GM19238 (cell line): Measurements from ENCODE around the gene NXPH4.

ENCODE experiments used
- DNase-seq: peaks from one replicate; pipeline ENCODE4 v3.0.0; 2011; ENCODE audit warnings: low spot score; ENCODE audit not compliant: insufficient read length

The NXPH4 gene

DNA sequence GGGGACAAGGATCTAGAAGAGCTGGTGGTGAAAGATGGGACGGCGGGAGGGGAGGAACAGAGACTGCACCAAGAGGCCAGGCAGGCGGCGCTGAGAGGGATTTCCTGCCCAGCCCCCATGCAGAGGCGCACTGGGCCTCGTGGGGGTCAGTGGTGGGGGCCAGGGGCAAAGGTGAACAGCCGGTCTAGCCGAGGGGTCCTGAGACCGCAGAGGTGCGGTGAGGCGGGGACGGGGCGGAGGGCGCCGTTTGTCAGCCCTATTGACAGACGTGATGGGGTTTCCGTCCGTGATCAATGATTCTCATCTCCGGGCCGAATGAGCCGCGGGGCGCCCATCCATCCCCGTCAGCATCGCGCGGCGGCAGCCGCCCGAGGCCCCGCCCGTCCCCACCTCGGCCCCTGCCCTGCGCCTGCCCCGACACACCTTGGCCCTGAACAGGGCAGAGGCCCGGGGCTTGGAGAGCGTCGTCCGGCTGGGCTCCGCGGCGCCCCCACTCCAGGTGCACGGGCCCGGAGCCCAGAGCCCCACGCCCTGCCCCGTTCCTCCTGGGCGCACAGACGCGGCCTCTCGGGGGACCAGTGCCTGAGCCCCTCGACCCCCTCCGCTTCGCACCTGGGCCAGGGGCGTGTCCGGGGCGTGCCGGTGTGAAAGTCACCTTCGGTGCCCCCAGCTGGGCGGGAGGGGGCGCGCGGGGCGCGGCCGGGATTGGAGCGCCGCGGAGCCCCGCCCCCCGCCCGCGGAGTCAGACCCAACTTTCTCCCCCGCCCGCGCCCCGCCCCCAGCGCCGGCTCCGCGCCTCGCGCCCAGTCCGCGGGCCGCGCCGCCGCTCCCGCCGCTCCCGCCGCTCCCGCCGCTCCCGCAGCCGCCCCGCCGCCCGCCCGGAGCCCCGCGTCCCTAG lies at the start of gene NXPH4:
TSS of gene NXPH4 (plus strand) at position 781 of the 898 bp plus-strand sequence. CDS start 176 bp downstream, outside the sequence.
- DNase-seq, result peak; percentile 71

DNA sequence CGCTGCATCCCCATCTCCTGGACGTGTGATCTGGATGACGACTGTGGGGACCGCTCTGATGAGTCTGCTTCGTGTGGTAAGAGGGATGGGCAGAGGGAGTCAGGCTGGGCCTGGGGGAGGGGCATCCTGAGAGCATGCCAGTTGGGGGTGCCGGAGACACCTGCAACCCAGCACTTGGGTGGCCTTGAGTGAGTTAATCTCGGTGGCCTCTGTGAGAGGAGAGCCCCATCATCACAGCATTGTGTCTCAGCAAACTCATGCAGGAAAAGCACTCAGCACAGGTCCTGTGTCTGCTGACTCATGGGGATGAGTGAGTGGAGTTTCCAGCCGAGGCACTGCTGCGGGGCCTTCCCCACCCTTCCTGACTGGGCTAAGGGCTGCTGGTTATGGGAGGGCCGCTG lies 49.6 kb upstream of the NXPH4 start:
- no peak for DNase-seq

- DNase-seq, result no peak
Measured at GRCh38 chr12:57168058-57168457, 48.5 kb upstream of the NXPH4 start.

- no peak for DNase-seq
Measured at GRCh38 chr12:57169046-57169795, 47.4 kb upstream of the NXPH4 start.

DNA sequence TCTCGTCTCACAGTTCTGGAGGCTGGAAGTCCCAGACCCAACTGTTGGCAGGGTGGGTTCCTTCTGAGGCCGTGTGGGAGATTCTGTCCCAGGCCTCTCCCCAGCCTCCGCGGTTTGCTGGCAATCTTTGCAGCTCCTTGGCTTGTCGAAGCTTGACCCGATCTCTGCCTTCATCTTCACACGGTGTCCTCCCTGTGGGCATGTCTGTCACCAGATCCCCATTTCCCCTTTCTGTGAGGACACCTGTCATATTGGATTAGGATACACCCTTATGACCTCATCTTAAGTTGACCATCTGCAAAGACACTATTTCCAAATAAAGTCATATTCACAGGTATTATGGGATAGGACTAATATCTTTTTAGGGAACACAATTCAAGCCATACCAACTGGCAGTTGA lies 46.6 kb upstream of the NXPH4 start:
- DNase-seq, result no peak

- DNase-seq, result no peak
Measured at GRCh38 chr12:57170408-57170807, 46.2 kb upstream of the NXPH4 start.

DNA sequence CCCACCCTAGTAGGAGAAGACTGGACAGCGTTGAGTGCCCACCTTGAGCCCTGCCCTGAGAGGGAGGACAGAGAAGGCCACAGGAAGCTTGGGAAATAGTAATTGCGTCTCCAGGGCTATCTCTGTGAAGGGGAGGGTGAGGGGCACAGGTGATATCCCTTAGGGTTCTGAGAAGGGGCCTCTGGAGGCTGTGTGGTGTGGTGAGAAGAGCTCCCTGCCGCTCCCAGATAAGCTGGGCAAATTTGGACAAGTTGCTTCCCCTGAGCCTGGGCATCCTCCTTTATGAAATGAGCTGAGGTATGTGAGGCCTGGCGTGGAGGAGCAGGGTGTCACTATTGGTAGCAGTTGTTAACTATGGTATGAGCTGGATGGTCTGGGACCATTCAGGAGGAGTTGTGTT lies 45.7 kb upstream of the NXPH4 start:
- DNase-seq, result no peak

DNA sequence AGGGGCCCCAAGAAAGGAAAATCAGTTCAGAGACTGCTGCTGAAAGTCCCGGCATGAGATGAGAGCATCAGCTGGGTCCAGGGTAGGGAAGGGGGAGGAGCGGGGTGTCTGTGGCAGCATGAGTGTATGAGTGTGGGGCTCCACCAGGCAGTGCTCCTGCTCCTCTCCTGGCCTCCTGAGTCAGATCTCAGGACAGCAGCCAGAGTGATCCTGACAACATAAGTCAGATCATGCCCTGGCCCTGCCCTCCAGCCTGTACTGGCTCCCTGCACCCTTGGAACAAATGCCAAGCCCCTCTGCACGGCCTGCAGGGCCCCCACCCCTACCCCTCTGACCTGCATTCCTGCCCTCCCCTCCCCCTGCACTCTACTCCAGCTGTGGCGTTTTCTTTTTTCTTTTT lies 44.9 kb upstream of the NXPH4 start:
- DNase-seq, result no peak

GRCh38 chr12:57173089-57173488 lies 43.5 kb upstream of the NXPH4 start:
- no peak for DNase-seq

DNA sequence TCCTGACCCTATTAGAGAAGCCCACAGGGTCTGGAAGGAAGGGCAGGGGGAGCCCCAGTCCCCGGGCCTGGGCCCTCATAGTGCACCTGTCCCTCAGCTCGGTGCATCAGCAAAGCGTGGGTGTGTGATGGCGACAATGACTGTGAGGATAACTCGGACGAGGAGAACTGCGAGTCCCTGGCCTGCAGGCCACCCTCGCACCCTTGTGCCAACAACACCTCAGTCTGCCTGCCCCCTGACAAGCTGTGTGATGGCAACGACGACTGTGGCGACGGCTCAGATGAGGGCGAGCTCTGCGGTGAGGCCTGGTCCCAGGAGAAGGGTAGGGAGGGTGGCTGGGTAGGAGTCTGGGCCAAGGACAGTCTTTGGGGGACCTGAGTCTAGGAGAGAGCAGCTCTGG lies 42.9 kb upstream of the NXPH4 start:
- no peak for DNase-seq

DNA sequence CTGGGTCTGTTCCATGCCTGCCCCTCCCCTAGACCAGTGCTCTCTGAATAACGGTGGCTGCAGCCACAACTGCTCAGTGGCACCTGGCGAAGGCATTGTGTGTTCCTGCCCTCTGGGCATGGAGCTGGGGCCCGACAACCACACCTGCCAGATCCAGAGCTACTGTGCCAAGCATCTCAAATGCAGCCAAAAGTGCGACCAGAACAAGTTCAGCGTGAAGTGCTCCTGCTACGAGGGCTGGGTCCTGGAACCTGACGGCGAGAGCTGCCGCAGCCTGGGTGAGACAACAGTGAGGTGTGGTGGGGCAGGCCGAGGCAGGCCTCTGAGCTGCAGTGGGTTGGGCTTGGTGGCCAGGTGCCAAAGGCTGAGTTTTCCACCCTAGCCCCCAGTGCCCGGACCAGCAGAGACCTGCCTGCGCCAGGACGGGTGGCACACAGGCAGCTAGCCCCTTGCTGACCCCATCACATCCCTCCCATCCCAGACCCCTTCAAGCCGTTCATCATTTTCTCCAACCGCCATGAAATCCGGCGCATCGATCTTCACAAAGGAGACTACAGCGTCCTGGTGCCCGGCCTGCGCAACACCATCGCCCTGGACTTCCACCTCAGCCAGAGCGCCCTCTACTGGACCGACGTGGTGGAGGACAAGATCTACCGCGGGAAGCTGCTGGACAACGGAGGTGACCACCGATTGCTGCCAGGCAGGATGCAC lies 41.0 kb upstream of the NXPH4 start:
- DNase-seq, result no peak

- DNase-seq, result no peak
Measured at GRCh38 chr12:57176139-57176477, 40.5 kb upstream of the NXPH4 start.

GRCh38 chr12:57176846-57177245 lies 39.7 kb upstream of the NXPH4 start:
- no peak for DNase-seq

DNA sequence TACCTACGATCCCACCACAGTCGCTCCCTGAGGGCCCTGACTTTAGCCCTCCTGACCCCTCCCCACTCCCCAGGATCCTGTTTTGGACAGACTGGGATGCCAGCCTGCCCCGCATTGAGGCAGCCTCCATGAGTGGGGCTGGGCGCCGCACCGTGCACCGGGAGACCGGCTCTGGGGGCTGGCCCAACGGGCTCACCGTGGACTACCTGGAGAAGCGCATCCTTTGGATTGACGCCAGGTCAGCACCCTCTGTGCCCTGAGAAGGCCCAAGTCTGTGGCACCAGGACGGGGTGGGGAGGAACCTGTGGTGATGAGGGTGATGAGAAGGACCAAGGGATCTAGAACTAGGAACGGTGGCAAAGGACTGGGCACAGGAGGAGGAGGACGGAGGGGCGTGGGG lies 39.2 kb upstream of the NXPH4 start:
- DNase-seq, result no peak

GRCh38 chr12:57178213-57178612 lies 38.4 kb upstream of the NXPH4 start:
- DNase-seq, result no peak

DNA sequence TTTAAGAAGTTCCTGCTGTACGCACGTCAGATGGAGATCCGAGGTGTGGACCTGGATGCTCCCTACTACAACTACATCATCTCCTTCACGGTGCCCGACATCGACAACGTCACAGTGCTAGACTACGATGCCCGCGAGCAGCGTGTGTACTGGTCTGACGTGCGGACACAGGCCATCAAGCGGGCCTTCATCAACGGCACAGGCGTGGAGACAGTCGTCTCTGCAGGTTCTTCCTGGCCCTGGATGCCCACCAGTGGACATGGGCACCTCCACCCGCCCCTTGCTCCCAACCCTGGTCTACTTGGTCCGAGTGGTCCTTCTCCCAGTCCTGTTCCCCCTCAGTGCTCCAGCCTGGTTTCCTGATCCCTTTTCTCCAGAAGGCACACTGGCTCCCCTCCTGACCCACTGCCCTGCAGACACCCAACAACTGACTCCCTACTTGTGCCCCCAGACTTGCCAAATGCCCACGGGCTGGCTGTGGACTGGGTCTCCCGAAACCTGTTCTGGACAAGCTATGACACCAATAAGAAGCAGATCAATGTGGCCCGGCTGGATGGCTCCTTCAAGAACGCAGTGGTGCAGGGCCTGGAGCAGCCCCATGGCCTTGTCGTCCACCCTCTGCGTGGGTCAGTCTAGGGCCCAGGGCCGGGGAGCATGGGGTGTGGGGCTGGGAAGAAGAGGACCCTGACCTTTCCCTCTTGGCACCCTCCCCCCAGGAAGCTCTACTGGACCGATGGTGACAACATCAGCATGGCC lies 37.1 kb upstream of the NXPH4 start:
- DNase-seq, result no peak

DNA sequence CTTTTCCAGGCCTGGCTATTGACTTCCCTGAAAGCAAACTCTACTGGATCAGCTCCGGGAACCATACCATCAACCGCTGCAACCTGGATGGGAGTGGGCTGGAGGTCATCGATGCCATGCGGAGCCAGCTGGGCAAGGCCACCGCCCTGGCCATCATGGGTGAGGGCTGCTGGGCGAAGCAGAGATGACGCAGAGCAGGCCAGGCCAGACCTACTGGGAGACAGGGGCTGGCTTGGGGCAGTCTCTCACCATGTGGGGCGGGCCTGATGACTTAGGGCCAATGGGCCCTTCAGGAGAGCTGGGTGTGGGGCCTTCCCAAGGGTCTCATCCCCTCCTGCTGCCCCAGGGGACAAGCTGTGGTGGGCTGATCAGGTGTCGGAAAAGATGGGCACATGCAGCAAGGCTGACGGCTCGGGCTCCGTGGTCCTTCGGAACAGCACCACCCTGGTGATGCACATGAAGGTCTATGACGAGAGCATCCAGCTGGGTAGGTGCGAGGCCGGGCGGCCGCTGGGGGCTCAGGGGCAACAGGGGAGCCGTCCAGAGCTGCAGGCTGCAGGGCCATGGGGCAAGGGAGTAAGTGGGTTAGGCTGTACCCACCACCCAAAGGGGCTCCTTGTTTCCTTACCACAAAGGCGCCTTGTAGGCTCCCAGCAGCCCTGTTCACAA lies 36.1 kb upstream of the NXPH4 start:
- DNase-seq, result no peak

- no peak for DNase-seq
Measured at GRCh38 chr12:57181072-57181471, 35.5 kb upstream of the NXPH4 start.

DNA sequence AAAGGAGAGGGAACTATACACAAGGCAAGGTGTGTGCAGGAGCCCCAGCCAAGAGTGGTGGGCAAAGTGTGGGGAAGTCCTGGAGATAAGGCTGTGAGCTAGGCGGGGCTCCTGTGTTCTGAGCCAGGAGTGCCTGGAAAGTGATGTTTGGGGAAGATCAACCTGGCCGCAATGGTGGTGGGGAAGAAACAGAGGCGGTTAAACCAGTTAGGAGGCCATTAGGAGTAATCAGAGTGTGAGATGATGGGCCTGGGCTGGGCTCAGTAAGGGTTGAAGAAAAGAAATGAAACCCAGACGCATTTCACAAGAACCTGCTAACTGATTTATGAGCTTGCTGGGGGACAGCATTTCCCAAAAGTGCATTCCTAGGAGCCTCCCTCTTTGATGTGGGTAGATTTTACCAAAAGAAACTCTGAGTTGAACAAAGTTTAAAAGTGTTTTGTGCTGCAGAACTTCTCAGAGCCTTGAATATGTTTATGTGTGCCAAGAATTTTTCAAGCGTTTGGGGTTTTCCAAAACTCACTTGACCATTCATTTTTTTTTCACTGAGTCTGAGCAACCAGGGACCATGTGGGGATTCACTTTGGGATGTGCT lies 34.9 kb upstream of the NXPH4 start:
- no peak for DNase-seq

DNA sequence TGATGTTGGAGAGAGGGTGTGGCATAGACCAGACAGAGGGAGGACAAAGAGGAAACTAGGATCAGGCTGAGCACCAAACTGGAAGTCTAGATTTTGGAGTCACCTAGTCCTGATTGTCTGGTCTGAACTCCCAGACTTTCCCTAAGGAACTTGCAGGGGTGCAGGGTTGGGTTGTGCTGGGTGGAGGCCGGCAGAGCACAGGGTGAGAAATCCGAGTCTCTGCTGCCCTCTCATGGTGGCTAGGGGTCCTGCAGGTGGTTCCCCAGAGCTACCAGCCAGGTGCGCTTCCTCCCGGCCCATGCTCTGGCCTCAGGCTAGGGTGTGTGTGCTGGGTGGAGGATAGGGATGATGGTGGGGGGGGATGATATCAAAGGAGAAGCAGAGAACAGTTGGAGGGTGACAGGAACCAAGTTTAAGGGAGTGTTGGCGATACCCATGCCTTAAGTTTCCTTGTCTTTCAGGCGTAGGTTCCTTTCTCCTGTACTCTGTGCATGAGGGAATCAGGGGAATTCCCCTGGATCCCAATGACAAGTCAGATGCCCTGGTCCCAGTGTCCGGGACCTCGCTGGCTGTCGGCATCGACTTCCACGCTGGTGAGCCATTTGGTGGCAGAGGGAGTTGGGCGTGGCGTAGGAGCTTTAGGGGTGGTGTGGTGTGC lies 33.5 kb upstream of the NXPH4 start:
- DNase-seq, result peak; percentile 97
